HL-60 (cell line): ENCODE measurements around the gene KCNK7.

Source experiments
- DNase-seq, 2 experiments: peaks; one replicate each; pipeline ENCODE4 v3.0.0-alpha.2; 2010 to 2020; ENCODE audit warnings: low read depth in 1 of 2, low spot score in 1 of 2
- H3K27ac ChIP-seq: fragments of 250-450 bp; sonication (Bioruptor Pico); replicated peaks from 2 replicates; pipeline ENCODE4 v1.5.1; 2020; ENCODE audit warnings: mild to moderate bottlenecking, moderate library complexity
- H3K27me3 ChIP-seq: fragments of 250-450 bp; sonication (Bioruptor Pico); 2 replicates; pipeline ENCODE4 v1.5.1; 2021; ENCODE audit warnings: mild to moderate bottlenecking, moderate library complexity; ENCODE audit not compliant: insufficient read depth, poor library complexity, severe bottlenecking
- H3K4me3 ChIP-seq: replicated peaks from 2 replicates; pipeline ENCODE4 v1.5.1; 2011; ENCODE audit warnings: mild to moderate bottlenecking, control low read depth, low read length; ENCODE audit not compliant: insufficient read depth
- GABPA ChIP-seq: IDR thresholded peaks from 2 replicates; pipeline ENCODE4 v1.6.1; 2012; ENCODE audit warnings: low read depth
- POLR2AphosphoS5 ChIP-seq: IDR thresholded peaks from 2 replicates; pipeline ENCODE4 v1.6.1; 2012; ENCODE audit warnings: low read depth
- REST ChIP-seq: IDR thresholded peaks from 2 replicates; pipeline ENCODE4 v1.6.1; 2012; ENCODE audit warnings: low read depth; ENCODE audit not compliant: insufficient replicate concordance
- SPI1 ChIP-seq: IDR thresholded peaks from 2 replicates; pipeline ENCODE4 v1.6.1; 2012; ENCODE audit warnings: low read depth, mild to moderate bottlenecking, borderline replicate concordance
- TF ChIP-seq, protein P1 (sequence below): IDR thresholded peaks from one replicate; pipeline ENCODE4 v1.5.1; 2011; ENCODE audit warnings: low read length, control low read depth, inconsistent platforms; ENCODE audit not compliant: insufficient read depth

Gene KCNK7

DNA sequence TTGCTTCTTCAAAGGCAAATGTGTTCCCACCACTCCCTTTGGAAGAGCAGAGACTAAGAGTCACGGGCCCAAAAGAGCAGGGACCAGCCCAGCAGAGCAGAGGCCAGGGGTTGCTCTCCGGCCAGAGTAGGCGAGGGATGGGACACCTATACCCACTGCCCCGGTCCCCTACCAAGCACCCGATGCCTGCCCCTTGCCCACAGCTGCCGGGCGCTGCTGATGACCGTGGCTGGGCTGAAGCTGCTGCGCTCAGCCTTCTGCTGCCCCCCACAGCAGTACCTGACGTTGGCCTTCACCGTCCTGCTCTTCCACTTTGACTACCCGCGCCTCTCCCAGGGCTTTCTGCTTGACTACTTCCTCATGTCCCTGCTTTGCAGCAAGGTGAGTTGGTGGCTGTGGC lies 31.6 kb upstream of the KCNK7 start:
- Histone ChIP-seq H3K4me3 (no peak overlapping the region), H3K27ac (no peak overlapping the region), H3K27me3 (no peaks in the 10 kb centered on the region)
- TF ChIP-seq, protein P1, sequence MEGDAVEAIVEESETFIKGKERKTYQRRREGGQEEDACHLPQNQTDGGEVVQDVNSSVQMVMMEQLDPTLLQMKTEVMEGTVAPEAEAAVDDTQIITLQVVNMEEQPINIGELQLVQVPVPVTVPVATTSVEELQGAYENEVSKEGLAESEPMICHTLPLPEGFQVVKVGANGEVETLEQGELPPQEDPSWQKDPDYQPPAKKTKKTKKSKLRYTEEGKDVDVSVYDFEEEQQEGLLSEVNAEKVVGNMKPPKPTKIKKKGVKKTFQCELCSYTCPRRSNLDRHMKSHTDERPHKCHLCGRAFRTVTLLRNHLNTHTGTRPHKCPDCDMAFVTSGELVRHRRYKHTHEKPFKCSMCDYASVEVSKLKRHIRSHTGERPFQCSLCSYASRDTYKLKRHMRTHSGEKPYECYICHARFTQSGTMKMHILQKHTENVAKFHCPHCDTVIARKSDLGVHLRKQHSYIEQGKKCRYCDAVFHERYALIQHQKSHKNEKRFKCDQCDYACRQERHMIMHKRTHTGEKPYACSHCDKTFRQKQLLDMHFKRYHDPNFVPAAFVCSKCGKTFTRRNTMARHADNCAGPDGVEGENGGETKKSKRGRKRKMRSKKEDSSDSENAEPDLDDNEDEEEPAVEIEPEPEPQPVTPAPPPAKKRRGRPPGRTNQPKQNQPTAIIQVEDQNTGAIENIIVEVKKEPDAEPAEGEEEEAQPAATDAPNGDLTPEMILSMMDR: no peak
- TF ChIP-seq REST (no peak), GABPA (no peak), SPI1 (no peak), POLR2AphosphoS5 (no peak)
- DNase-seq: no peak

DNA sequence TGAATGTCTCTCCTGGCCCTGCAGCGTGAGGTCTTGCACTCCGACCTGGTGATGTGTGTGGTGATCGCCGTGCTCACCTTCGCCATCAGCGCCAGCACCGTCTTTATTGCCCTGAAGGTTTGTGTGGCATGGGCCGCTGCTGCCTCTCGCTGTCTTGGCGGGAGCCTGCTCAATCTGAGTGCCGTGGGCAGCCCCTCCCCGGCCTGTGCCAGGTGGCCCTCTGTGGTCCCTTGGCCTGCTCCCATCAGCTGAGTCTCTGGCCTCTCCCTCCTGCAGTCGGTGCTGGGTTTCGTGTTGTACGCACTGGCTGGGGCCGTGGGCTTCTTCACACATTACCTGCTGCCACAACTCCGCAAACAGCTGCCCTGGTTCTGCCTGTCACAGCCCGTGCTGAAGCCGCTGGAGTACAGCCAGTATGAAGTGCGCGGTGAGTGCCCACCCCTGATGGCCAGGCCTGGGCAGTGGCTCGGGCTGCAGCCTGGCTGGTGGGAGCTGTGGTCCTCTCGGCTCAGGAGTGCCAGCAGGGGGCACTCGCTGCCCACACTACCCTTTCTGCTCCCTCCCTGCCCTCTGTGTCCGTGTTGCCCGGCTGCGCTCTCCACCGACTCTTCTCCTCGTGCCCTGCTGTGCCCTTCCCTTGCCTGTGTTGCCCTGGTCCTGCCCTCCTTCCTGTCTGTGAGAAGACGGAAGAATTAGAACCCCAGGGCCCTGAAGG lies 30.2 kb upstream of the KCNK7 start:
- TF ChIP-seq, protein P1: peak; percentile 8
- TF ChIP-seq POLR2AphosphoS5: no peak
- no peak overlapping the region for H3K4me3 ChIP-seq
- no peaks in the 10 kb centered on the region for H3K27me3 ChIP-seq
- DNase-seq: peak in 1 of 2 experiments; percentile 60
- no peak overlapping the region for H3K27ac ChIP-seq

- Histone ChIP-seq H3K4me3 (no peak overlapping the region), H3K27me3 (no peaks in the 10 kb centered on the region), H3K27ac (no peak overlapping the region)
- TF ChIP-seq SPI1 (no peak), POLR2AphosphoS5 (no peak), REST (no peak), GABPA (no peak)
- TF ChIP-seq, protein P1: no peak
- DNase-seq: no peak
These were observed 29.5 kb upstream of the KCNK7 start for GRCh38 chr11:65624931-65625627.
